ENCODE data around the gene LDLRAD4.
"Not testable (repeated sequence)": the region's sequence is repeated elsewhere in the genome, so short reads cannot be mapped to it uniquely, and the experiment has no call there.

Gene LDLRAD4

DNA sequence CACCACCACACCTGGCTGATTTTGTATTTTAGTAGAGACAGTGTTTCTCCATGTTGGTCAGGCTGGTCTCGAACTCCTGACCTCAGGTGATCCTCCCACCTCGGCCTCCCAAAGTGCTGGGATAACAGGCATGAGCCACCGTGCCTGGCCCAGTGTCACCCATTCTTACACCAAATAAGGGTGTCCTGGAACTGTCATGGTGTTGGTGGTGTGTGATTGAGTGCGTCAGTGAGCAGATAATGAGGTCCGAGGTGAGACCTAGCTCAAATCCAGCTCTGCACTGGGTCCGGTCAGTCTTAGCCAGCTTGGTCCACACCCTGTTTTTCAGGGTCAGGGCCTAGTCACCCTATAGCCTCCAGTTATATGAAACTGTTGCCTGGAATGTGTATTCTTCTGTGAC lies 270.7 kb downstream of the LDLRAD4 start:
- DNase-seq (ENCODE audit: low read depth): not testable (repeated sequence)

DNA sequence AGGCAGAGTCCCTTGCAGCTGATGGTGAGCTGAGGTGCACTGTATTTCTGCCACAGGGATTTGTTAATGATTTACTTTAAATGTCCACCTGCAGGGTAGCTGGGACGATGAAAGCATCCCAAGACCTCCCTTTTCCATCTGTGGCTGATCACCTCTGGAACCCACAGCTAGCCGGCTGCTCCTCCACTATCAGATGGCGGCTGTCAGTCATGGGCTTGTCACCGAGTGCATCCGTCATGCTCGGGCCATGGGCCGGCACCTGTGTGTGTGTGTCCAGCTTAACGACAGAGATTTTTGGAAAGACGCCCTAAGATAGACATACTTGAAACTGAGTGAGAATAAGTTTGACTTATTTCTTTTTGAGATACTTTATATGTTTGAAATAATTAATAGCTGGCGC lies 272.6 kb downstream of the LDLRAD4 start:
- DNase-seq (ENCODE audit: low read depth): no peak

DNA sequence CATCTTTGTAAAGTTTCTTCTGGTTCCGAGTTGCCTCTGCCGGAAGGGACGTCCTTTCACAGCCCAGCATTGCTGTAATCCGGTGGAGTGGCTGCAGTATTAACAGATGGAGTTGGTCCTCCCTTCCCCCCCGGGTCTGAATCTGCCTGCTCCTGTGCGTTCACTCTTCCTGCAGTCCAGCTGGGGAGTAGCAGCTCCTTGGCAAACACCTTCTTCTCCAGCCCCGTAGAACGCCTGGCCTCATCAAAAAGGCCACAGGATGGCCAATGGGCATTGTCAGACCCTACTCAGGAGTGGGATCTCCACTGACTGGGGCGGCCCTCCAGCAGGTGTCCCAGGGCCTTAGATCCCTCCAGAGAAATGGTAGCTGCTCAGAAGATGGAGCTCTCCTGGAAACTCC lies 273.8 kb downstream of the LDLRAD4 start:
- no peak for DNase-seq (ENCODE audit: low read depth)

DNA sequence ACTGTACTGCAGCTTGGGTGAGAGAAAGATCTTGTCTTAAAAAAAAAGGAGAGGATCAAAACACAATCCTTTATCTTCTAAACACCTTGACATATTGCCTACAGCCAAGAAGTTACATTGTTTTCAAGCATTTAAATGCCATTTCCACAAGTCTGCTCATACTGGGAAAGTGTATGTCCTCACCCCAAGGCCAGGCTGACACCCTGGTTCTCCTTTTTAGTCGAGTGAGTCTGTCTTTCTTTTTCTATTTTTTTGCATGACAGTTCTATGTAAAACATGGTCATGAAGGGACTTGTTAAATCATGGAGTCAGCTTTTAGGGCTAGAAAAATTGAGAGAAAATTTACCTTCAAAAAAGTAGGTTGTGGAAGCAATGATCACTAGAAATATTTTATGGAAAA lies 274.5 kb downstream of the LDLRAD4 start:
- no peak for DNase-seq (ENCODE audit: low read depth)

DNA sequence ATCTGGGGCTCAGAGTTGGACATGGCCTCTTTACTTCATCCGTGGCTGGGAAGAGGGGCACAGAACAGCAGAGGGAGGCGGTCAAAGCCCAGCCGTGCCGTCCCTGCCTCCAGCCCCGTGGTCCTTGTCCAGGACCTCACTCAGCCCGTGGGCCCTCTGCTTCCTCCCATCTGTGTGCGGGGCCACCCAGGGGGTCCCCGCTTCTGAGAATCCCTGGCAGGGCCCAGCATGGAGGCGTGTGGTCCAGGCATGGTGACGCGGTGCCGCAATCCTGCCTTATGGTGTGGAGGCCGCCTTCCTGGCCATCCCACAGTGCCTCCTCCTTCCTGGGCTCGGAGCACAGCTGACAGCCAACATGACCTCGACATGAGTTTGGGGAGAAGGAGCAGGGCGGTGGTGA lies 275.2 kb downstream of the LDLRAD4 start:
- no peak for DNase-seq (ENCODE audit: low read depth)

DNA sequence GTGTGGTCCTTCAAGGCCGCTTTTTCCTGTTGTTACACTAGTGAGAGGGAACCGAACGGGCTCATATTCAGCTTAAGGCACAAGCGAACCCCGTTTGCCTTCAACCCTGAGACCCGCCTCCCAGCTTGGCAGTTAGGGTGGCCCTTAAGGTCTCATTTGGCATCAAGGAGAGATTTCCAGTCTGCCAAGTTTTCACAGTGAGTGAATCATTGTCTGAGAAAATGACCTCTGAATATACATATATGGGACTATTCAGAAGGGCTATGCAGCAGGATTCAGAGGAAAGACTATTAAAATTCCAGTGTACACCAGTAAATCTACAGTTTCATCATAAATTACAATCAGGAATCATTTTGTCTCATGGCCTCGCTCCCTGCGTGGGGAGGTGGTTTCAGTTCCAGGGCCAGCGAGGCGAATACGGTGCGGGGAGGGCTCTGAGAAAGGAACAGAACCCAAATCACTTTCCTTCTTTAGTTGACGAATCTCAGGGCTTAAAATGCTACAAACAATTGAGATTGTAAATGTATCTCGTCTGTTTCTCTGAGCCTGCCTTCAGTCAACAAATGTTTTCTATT lies 276.4 kb downstream of the LDLRAD4 start:
- DNase-seq (ENCODE audit: low read depth): no peak

DNA sequence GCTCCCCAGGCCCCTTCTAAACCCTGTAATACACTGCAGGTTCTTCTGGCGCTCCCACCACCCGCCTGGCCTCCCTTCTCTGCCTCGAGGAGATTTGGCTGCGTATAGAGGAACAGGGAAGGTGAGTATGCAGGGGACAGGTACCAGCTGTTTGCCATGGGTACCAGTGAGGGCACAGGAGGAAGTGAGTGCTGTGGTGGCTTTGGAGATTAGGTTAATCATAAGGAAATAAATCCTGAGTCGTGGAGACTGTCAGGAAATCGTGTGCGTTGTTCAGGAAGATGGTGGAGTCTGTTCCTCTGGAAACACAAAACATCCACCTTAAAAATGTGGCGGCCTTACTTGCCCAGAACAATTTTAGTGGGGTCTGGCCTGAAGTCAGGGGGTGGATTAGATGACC lies 277.4 kb downstream of the LDLRAD4 start:
- DNase-seq (ENCODE audit: low read depth): no peak

DNA sequence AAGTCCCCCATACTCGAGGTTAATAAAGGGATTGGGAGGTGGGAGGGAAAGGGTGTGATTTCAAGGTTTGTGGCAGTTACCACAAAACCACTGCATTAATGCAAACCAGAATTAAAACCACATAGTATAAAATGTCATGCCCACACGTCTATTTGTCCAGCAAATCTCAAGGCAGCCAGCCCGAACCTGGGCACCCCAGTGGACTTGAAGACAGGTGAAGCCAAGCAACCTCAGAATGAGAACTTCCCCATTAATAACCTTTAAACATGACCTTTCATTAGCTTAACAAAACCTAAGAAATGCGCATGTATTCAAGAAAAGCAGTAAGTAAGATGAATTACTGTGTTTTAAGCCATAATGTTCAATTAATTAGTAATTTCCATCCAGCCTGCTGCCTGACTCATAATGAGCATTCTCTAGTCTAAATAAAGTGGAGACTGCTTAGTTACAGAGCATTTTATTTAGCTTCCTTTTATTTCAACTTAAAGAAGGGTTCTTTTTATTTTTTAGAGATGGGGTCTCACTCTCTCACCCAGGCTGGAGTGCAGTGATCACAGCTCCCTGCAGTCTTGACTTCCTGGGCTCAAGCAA lies 278.2 kb downstream of the LDLRAD4 start:
- no peak for DNase-seq (ENCODE audit: low read depth)

DNA sequence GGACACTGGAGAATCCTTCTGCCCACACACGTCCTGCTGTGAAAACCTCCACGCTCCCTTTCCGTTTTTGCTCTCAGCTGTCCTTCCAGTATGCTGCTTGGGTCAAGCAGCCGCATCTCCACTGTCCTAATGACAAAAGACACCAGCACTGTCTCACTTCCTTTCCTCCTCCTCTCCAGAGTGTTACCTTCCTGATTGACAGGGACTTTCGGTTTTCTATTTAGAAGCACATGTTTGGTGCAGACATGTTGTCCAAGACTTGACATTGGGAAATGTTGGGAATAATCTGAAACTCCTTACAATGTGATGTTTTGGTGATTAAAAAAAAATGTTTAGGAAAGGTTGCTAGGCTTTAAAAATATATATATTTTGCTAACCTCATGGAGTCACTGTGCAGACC lies 281.2 kb downstream of the LDLRAD4 start:
- no peak for DNase-seq (ENCODE audit: low read depth)

DNA sequence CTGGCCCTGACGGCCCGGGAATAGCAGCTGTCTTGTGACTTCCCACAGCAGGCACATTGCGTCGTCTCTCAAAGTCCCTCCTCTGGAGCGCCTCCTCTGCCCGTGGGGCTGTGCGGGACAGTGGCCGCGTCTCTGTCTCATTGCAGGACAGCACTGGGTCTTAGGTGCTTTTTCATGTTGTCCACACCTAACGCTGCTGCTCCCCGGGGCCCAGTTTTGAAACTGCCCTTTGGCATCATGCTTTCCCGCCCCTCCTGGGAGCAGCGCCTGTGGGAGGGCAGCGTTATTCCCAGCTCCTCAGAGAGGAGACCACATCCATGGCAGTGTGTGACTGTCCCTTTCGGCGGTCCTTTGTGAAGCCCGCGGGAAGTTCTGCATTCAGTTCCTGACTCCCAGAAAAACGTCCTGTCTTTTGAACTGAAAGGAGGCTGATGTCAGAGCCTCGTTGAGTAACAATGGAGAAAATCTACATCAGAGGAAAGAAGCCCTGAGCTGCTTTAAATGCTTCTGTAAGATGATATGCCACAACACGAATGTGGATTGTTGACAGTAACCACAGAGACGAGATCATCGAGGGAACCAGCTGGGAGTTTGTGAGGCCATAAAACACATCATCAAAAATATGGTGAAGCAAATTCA lies 281.8 kb downstream of the LDLRAD4 start:
- DNase-seq (ENCODE audit: low read depth): no peak

DNA sequence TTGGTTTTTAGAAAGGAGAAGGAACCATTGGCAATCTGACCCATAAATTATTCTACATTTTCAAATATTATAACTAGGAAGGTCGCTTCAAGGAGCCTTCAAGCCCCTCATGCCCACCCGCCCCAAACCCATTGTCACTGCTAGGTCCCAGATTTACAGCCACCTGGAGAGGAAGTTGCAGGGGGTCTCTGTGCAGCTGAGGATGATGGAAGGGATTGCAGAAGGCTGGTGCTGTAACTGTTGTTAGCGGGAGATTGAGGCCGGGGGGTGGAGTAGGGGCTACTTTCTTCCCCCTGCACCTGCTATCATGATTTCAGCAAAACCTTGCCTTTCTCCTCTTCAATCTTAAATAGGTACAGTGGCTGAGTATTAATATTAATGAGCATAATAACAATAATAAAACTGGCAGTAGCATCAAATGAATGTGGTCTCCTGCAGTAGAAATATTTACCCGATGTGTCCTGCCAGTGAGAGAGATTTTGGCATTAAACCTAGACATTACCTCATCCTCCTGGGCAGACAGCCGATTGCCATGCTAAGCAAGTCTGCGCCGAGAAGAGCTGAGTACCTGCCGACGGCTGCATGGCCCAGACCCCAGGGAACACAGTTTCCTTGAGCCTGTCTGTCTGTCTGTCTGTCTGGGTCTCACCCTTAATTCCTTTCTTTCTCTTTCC lies 282.4 kb downstream of the LDLRAD4 start:
- no peak for DNase-seq (ENCODE audit: low read depth)

DNA sequence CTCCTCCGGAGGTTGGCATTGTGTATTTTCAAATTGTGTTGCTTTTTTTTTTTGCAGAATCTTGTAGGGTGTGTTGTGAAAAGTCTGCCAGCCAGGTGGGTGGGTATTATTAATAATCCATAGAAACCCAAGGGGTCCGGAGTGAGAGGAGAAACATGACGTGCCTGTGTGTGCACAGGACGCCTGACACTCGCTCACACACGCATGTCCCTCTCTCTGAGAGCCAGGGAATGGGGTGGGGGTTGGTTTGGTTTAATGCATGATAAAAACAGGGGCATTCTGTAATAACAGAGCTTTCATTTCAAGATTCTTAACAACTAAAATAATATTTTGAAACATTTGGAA lies 283.0 kb downstream of the LDLRAD4 start:
- no peak for DNase-seq (ENCODE audit: low read depth)

DNA sequence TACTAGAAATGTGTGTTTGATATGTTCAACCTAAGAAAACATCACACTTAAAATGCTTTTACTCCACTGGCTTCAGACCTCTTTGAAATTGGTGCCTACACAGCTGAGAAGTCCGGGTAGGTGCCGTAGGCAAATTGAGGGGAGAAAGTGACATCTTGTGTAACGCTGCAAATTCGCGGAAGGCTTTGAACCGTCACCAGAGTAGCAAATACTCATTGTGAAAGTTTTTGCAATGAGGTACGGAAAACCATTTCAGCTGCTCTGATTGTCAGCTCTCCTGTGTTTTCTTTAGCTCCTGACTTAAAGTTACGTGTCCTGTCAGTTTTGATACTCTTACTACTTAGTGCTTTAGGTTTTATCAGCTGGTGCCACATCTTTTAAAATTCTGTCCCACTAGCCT lies 283.3 kb downstream of the LDLRAD4 start:
- no peak for DNase-seq (ENCODE audit: low read depth)

DNA sequence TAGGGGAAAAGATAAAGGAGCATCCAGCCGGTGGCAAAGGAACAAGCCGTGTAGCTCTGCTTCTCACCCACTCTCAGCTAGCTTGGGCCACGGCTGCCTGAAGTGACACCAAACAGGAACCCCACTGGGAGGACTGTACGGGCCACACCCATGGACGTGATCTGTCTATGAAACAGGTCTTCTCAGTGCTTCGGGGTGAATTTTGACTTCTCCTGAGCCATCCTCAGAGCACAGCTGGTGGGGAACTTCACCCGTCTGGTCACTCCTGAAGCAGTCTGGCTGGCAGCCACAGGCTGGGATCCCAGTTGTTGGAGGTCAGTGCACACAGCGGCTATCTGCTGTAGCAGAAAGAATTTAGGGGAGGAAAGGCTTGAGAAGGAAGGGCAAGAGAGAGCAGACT lies 284.0 kb downstream of the LDLRAD4 start:
- no peak for DNase-seq (ENCODE audit: low read depth)

DNA sequence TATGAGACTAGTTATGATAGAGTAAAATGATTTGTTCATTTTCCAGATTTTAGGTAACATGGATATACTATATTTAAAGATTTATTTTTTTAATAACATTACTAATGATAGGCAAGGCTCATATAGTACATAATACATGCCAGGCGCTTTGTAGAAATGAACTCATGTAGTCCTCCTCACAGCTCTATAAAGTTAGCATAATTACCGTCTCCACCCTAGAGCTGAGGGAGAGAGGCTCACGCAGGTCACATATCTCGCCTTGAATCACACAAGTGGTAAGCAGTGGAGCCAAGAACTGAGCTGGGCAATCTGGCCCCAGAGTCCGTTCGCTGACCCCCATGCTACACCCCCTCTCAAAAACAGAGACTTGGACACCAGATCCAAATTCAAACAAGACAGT lies 285.3 kb downstream of the LDLRAD4 start:
- no peak for DNase-seq (ENCODE audit: low read depth)

DNA sequence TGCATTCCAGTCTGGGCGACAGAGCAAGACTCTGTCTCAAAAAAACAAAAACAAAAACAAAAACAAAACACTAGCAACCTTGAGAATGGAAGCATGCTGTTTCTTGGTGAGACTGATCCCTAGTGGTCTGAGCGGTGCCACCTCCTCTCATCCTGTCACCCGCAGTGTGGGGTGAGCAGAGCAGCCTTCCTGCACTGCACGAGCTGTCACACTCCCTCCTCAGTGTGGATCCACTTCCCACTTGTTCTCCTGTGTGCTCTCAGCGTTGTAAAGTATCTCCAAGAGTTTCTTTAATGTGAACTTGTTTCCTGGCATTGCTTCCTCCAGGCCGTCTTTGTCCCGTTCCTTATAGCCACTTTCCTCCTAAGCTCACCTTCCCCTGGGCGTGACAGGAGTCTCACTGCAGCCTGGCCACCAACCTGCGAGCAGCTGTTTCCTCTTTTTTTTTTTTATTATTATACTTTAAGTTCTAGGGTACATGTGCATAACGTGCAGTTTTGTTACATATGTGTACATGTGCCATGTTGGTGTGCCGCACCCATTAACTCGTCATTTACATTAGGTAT lies 287.3 kb downstream of the LDLRAD4 start:
- DNase-seq (ENCODE audit: low read depth): no peak

DNA sequence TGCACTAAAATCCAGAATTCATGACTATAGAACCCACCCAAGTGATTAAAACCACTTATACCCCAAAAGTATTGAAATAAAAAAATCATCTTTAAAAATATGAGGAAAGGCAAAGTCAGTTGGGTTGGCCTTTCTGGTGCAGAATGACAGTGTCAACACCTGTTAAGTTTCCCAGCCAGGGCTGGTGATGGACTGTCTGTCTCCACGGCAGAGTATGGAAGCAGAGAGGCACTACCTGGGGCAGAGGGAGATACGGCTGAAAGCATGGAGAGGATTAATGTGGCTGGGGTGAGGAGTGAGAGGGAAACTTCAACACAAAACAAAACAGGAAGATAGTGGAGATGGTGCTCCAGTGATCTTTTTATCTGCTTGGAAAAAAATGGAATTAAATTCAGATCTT lies 292.0 kb downstream of the LDLRAD4 start:
- DNase-seq (ENCODE audit: low read depth): no peak

DNA sequence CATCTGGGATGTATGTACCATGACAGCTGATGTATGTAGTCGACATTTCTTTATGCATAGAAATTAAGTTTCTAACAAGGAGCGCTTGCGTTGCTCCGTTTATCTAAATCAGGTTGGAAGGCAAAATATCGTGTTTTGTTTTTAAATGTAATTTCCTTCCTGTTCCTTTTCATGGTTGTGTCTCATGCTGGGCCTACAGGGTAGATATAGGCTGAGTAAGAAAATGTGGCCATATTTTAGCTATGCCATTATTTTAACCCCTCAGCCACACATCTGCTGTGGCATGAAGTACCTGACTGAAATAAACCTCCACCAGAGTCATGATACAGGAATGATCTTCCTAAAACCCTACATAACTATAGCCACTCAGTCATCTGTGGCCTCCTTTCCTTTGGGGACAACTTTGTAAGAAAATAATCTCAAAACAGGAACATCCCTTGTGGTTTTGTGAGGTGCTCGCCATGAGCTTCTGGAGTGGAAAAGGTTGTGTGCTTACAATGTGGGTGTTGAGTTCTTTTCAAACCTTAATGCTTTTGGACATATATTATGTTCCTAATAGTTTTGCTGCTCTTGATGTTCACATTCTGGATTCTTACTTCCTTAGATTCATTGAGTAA lies 293.5 kb downstream of the LDLRAD4 start:
- no peak for DNase-seq (ENCODE audit: low read depth)

DNA sequence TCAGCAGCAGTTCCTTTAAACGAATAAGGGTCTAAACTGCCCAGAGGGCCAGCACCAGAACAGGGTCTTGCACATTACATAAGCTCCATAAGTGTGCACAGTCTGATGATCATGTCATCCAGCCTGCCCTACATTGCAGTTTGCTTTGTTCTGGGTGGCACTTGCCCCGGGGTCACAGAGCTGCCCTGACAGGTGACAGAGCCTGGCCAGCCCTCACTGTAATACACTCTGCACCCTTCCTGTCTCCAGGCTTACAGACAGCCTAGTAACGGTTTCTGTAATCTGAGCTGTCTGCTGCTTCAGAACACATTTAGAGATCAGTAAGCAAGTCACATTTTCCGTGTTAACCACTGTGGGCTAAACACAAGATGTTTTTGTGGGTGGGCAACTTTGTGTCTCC lies 294.5 kb downstream of the LDLRAD4 start:
- DNase-seq (ENCODE audit: low read depth): no peak

DNA sequence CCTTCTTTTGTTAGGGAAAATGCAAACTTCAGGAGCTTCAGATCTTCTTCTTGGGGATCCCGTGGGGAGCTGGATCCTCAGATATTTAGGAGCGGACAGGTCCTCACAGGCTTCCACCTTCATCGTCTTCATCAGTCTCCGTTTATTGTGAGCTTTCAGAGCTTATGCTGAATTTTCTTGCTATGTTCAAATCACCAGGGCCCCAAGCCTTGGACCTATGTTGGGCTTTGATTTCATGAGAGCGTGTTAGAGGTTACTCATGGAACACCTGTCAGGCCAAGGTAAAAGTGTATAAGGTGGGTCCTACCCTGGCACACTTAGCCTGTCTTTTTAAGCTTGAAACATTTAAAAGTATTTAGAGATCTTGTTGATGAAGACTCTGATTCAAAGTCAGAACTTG lies 294.9 kb downstream of the LDLRAD4 start:
- DNase-seq (ENCODE audit: low read depth): no peak

DNA sequence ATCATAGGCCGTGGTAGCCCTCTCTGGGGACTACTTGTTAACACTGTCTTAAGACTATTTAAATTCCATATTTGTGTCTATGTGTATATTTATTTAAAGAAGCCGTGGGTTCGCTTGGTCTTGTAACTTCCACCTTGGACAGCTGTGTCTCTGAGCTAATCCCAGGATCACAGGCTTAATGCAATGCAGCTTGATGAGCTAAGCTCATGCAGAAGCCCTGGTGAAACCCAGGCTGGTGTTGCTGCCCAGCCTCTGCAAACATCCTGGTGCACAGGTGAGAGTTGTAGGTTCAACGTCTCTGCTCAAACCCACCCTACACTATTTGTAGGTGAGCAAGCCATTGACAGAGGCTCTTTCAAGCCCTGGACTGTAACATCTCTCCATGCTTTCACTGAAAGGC lies 296.0 kb downstream of the LDLRAD4 start:
- no peak for DNase-seq (ENCODE audit: low read depth)

DNA sequence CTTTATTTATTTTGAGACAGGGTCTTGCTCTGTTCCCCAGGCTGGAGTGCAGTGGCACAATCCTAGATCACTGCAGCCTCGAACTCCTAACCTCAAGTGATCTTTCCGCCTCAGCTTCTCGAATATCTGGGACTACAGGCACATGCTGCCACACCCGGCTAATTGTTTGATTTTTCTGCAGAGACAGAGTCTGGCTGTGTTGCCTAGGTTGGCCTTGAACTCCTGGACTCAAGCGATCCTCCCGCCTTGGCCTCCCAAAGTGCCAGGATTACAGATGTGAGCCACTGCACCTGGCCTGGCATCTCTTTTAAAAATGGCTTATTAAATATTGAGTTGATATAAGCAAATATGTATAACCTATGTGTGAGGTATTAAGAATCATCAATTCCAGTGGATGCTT lies 298.3 kb downstream of the LDLRAD4 start:
- DNase-seq (ENCODE audit: low read depth): no peak

DNA sequence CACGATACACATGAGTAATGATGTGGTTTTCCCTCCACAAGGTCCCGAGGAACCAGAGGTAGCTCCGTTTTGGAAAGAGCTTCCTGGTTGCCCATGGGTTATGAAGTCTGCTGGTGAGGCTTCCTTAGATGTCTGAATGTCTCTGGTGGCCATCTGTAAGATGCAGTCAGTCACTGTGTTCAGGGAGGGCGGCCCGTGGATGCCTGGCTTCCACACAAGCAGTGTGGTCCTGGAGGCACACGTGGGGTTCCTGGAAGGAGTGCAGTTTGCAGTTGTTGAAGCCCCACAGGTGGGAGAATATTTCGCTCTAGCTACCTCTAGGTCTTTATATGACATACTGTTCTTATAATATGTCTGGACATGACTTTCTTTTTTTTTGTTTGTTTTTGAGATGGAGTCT lies 298.8 kb downstream of the LDLRAD4 start:
- no peak for DNase-seq (ENCODE audit: low read depth)
